ENCODE measurements around the gene NGLY1. TPM values are rescaled to one million over a fixed set of nuclear protein-coding genes. Genes with fewer than 3 reads are reported as not detected.

Gene NGLY1
- total RNA-seq, 1 experiment from 2014 or later, result 29.4 TPM

DNA sequence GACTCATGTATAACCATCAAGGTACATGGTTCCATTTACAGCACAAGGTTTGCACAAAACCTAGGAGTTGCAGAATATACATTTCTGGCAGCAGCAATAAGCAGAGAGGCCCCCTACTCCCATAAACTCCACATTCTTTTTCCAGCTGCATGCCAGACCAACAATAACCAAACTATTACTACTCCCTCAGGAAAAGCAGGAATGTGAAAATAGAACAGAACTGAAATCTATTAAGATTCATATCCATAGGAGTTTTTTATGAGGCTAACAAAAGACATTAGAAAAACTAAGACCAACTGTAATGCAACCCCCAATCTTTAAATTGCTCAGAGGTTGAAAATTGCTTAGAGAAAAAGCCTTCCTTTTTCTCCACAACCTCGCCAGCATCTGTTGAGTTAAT, 90.9 kb downstream of the NGLY1 start:
- RAD21 ChIA-PET (ENCODE audit: low non-redundant PET in 1 of 2, low total read pairs in 2 of 2, uncharacterized antibody in 2 of 2, unreplicated experiment in 2 of 2), result no interaction called here
- BruUV-seq (replicated peaks), result no TSS peak
- TF ChIP-seq CBX3 (IDR thresholded peaks at IDR 0.05; ENCODE audit: low read depth), result no peak
- TF ChIP-seq RAD21 (IDR thresholded peaks at IDR 0.05; ENCODE audit: low read depth), result no peak
- TF ChIP-seq, protein P1, sequence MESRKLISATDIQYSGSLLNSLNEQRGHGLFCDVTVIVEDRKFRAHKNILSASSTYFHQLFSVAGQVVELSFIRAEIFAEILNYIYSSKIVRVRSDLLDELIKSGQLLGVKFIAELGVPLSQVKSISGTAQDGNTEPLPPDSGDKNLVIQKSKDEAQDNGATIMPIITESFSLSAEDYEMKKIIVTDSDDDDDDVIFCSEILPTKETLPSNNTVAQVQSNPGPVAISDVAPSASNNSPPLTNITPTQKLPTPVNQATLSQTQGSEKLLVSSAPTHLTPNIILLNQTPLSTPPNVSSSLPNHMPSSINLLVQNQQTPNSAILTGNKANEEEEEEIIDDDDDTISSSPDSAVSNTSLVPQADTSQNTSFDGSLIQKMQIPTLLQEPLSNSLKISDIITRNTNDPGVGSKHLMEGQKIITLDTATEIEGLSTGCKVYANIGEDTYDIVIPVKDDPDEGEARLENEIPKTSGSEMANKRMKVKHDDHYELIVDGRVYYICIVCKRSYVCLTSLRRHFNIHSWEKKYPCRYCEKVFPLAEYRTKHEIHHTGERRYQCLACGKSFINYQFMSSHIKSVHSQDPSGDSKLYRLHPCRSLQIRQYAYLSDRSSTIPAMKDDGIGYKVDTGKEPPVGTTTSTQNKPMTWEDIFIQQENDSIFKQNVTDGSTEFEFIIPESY (IDR thresholded peaks at IDR 0.05; ENCODE audit: extremely low read depth, insufficient replicate concordance, low read length), result no peak
- TF ChIP-seq, protein P2, sequence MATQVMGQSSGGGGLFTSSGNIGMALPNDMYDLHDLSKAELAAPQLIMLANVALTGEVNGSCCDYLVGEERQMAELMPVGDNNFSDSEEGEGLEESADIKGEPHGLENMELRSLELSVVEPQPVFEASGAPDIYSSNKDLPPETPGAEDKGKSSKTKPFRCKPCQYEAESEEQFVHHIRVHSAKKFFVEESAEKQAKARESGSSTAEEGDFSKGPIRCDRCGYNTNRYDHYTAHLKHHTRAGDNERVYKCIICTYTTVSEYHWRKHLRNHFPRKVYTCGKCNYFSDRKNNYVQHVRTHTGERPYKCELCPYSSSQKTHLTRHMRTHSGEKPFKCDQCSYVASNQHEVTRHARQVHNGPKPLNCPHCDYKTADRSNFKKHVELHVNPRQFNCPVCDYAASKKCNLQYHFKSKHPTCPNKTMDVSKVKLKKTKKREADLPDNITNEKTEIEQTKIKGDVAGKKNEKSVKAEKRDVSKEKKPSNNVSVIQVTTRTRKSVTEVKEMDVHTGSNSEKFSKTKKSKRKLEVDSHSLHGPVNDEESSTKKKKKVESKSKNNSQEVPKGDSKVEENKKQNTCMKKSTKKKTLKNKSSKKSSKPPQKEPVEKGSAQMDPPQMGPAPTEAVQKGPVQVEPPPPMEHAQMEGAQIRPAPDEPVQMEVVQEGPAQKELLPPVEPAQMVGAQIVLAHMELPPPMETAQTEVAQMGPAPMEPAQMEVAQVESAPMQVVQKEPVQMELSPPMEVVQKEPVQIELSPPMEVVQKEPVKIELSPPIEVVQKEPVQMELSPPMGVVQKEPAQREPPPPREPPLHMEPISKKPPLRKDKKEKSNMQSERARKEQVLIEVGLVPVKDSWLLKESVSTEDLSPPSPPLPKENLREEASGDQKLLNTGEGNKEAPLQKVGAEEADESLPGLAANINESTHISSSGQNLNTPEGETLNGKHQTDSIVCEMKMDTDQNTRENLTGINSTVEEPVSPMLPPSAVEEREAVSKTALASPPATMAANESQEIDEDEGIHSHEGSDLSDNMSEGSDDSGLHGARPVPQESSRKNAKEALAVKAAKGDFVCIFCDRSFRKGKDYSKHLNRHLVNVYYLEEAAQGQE (IDR thresholded peaks at IDR 0.05; ENCODE audit: low read depth), result no peak

More for the DNA sequence above, 90.9 kb downstream of the NGLY1 start:
- DNase-seq (ENCODE audit: low read depth, low spot score) (no peak), ATAC-seq (no peak)
- Histone ChIP-seq H3K9me3 (ENCODE audit: control insufficient read depth in 1 of 2, insufficient read depth in 1 of 2, low read depth in 1 of 2, low read length in 2 of 2) (no peaks in the 10 kb centered on the region), H3K9ac (ENCODE audit: low read length) (no peak overlapping the region), H3K27me3 (ENCODE audit: insufficient read depth, low read length) (peaks cover 36% of the 10 kb centered on the region; the same call in 1 of the 2 replicates), H3K79me2 (ENCODE audit: insufficient read depth, low read length) (no peaks in the 10 kb centered on the region), H3K4me2 (ENCODE audit: low read length) (no peak overlapping the region), H2AFZ (ENCODE audit: low read depth, low read length, poor library complexity, severe bottlenecking) (no peak overlapping the region), H4K20me1 (ENCODE audit: insufficient read depth) (no peaks in the 10 kb centered on the region), H3K36me3 (ENCODE audit: control insufficient read depth in 1 of 2, insufficient read depth in 2 of 2, low read length in 2 of 2) (no peaks in the 10 kb centered on the region), H3K9me2 (ENCODE audit: insufficient read depth) (no peaks in the 10 kb centered on the region), H3K4me1 (ENCODE audit: control insufficient read depth in 1 of 2, insufficient read depth in 2 of 2, low read length in 2 of 2) (no peaks in the 10 kb centered on the region), H3K4me3 (replicated peaks in 1 of 2; ENCODE audit: low read depth in 1 of 2, low read length in 2 of 2) (no peak overlapping the region), H3K27ac (ENCODE audit: low read depth, low read length) (no peak overlapping the region)
- ChIA-PET POLR2A (no interaction called here), CTCF (no interaction called here)
- intact Hi-C loops (cut with micrococcal nuclease), result no loop called here
